Endothelial cell of umbilical vein (primary cell): ENCODE results near the gene ST6GALNAC6.

Source experiments
- EZH2 ChIP-seq: IDR thresholded peaks from 2 replicates; pipeline ENCODE4 v1.6.1; 2012; ENCODE audit warnings: borderline replicate concordance, low read depth, mild to moderate bottlenecking, moderate library complexity, low read length, inconsistent platforms; ENCODE audit not compliant: severe bottlenecking
- MYC ChIP-seq: IDR thresholded peaks from one replicate; pipeline ENCODE4 v1.6.1; 2011; ENCODE audit warnings: mild to moderate bottlenecking, low read depth, low read length
- POLR2AphosphoS5 ChIP-seq: IDR thresholded peaks from 2 replicates; pipeline ENCODE4 v1.6.1; 2012; ENCODE audit warnings: low read depth, mild to moderate bottlenecking, control low read depth, low read length, moderate library complexity; ENCODE audit not compliant: insufficient read depth
- TF ChIP-seq, protein P1 (sequence below), 2 donors: IDR thresholded peaks; 1 replicate in 1 of 2; 2 replicates in 1 of 2; pipeline ENCODE4 v1.5.1; 2011; ENCODE audit warnings: low read length in 2 of 2, mild to moderate bottlenecking in 2 of 2, moderate library complexity in 2 of 2, control low read depth in 1 of 2, inconsistent platforms in 1 of 2, low read depth in 1 of 2; ENCODE audit not compliant: insufficient read depth in 1 of 2; ENCODE audit errors: extremely low read depth in 1 of 2

- TF ChIP-seq MYC: no peak
- no peak for TF ChIP-seq POLR2AphosphoS5
- TF ChIP-seq, protein P1, sequence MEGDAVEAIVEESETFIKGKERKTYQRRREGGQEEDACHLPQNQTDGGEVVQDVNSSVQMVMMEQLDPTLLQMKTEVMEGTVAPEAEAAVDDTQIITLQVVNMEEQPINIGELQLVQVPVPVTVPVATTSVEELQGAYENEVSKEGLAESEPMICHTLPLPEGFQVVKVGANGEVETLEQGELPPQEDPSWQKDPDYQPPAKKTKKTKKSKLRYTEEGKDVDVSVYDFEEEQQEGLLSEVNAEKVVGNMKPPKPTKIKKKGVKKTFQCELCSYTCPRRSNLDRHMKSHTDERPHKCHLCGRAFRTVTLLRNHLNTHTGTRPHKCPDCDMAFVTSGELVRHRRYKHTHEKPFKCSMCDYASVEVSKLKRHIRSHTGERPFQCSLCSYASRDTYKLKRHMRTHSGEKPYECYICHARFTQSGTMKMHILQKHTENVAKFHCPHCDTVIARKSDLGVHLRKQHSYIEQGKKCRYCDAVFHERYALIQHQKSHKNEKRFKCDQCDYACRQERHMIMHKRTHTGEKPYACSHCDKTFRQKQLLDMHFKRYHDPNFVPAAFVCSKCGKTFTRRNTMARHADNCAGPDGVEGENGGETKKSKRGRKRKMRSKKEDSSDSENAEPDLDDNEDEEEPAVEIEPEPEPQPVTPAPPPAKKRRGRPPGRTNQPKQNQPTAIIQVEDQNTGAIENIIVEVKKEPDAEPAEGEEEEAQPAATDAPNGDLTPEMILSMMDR (IDR thresholded peaks at IDR 0.05; ENCODE audit: extremely low read depth in 1 of 2, insufficient read depth in 1 of 2, low read depth in 1 of 2, low read length in 2 of 2): no peak
- TF ChIP-seq EZH2: no peak
Measured at GRCh38 chr9:127884427-127884911, 14.9 kb downstream of the ST6GALNAC6 start.
